HG03103 (cell line): ENCODE results near the gene IL15RA.
A peak's percentile ranks its signal among the peaks of the same experiment; 100 is the strongest.

Experiments
- ATAC-seq: cut with Tn5 transposase; IDR thresholded peaks from one replicate; pipeline ENCODE4 v1.9.1; 2021; ENCODE audit warnings: low read depth; ENCODE audit not compliant: unreplicated experiment

IL15RA gene

GRCh38 chr10:5977471-5978229 lies at the start of gene IL15RA:
Gene IL15RA, minus strand, starts transcription at chr10:5977543. Its CDS starts 51 bp downstream, at chr10:5977492.
- ATAC-seq: peak; percentile 55

GRCh38 chr10:6025683-6026255 lies 48.4 kb upstream of the IL15RA start:
- ATAC-seq: no peak

- ATAC-seq: no peak
These were observed 47.0 kb upstream of the IL15RA start for GRCh38 chr10:6024334-6024682.

- ATAC-seq: no peak
These were observed 46.5 kb upstream of the IL15RA start for GRCh38 chr10:6023661-6024333.

- no peak for ATAC-seq
These were observed 45.3 kb upstream of the IL15RA start for GRCh38 chr10:6022660-6023059.

GRCh38 chr10:6020826-6021225 lies 43.5 kb upstream of the IL15RA start:
- no peak for ATAC-seq

GRCh38 chr10:6019796-6020195 lies 42.5 kb upstream of the IL15RA start:
- no peak for ATAC-seq

GRCh38 chr10:6019010-6019782 lies 41.9 kb upstream of the IL15RA start:
- no peak for ATAC-seq

GRCh38 chr10:6018422-6018821 lies 41.1 kb upstream of the IL15RA start:
- ATAC-seq: no peak

- no peak for ATAC-seq
These were observed 40.5 kb upstream of the IL15RA start for GRCh38 chr10:6017781-6018354.

- no peak for ATAC-seq
These were observed 37.0 kb upstream of the IL15RA start for GRCh38 chr10:6014241-6014761.

GRCh38 chr10:6013413-6014192 lies 36.3 kb upstream of the IL15RA start:
- ATAC-seq: no peak

GRCh38 chr10:6012121-6012905 lies 35.0 kb upstream of the IL15RA start:
- ATAC-seq: no peak

- ATAC-seq: no peak
These were observed 34.2 kb upstream of the IL15RA start for GRCh38 chr10:6011558-6011957.

- ATAC-seq: no peak
These were observed 33.2 kb upstream of the IL15RA start for GRCh38 chr10:6010569-6010968.

GRCh38 chr10:6009961-6010360 lies 32.6 kb upstream of the IL15RA start:
- no peak for ATAC-seq

GRCh38 chr10:6009150-6009549 lies 31.8 kb upstream of the IL15RA start:
- ATAC-seq: no peak

GRCh38 chr10:6008497-6009142 lies 31.3 kb upstream of the IL15RA start:
- no peak for ATAC-seq

GRCh38 chr10:6006991-6007390 lies 29.6 kb upstream of the IL15RA start:
- ATAC-seq: no peak
